LHCN-M2 (cell line): Measurements from ENCODE around the gene EWSR1. TPM values are rescaled to one million over a fixed set of nuclear protein-coding genes. Genes with fewer than 3 reads are reported as not detected.
"Not testable (repeated sequence)": the region's sequence is repeated elsewhere in the genome, so short reads cannot be mapped to it uniquely, and the experiment has no call there.

ENCODE experiments used
- DNase-seq: peaks from one replicate; pipeline ENCODE4 v3.0.0-alpha.2; 2012; ENCODE audit warnings: low read depth
- total RNA-seq: library from RNA; depleted of rRNA; stranded (reverse); fragments of >200 nt; gene quantifications from 2 replicates; pipeline ENCODE4 v1.2.3, GENCODE V29; 2014

The EWSR1 gene
- total RNA-seq, 1 experiment from 2014 or later: 297 TPM

GRCh38 chr22:29245626-29246385 is 22.3 kb upstream of the EWSR1 start:
- DNase-seq: peak; percentile 51

- DNase-seq: not testable (repeated sequence)
These were observed 20.2 kb upstream of the EWSR1 start for GRCh38 chr22:29247891-29248290.

GRCh38 chr22:29251265-29251664 is 16.8 kb upstream of the EWSR1 start:
- no peak for DNase-seq

GRCh38 chr22:29251981-29252911 is 15.8 kb upstream of the EWSR1 start:
- DNase-seq: no peak

GRCh38 chr22:29253561-29254285 is 14.3 kb upstream of the EWSR1 start:
- no peak for DNase-seq

- DNase-seq: no peak
These were observed 13.8 kb upstream of the EWSR1 start for GRCh38 chr22:29254286-29254660.

GRCh38 chr22:29255064-29255621 is 12.9 kb upstream of the EWSR1 start:
- DNase-seq: no peak

- DNase-seq: no peak
These were observed 11.3 kb upstream of the EWSR1 start for GRCh38 chr22:29256606-29257325.

- no peak for DNase-seq
These were observed 10.3 kb upstream of the EWSR1 start for GRCh38 chr22:29257751-29258181.

GRCh38 chr22:29258407-29259252 is 9.4 kb upstream of the EWSR1 start:
- DNase-seq: no peak

GRCh38 chr22:29259253-29259899 is 8.7 kb upstream of the EWSR1 start:
- no peak for DNase-seq

- DNase-seq: no peak
These were observed 8.0 kb upstream of the EWSR1 start for GRCh38 chr22:29260031-29260560.

- peak; percentile 23 for DNase-seq
These were observed 7.3 kb upstream of the EWSR1 start for GRCh38 chr22:29260601-29261315.

GRCh38 chr22:29263791-29264276 is 4.2 kb upstream of the EWSR1 start:
- no peak for DNase-seq

GRCh38 chr22:29265305-29265704 is 2.8 kb upstream of the EWSR1 start:
- no peak for DNase-seq

- DNase-seq: no peak
These were observed 2.1 kb upstream of the EWSR1 start for GRCh38 chr22:29265929-29266328.

GRCh38 chr22:29266564-29267461 is 1.3 kb upstream of the EWSR1 start:
- DNase-seq: peak; percentile 33
